ENCODE data around the gene GPR37. TPM values are rescaled to one million over a fixed set of nuclear protein-coding genes. Genes with fewer than 3 reads are reported as not detected.

The GPR37 gene
- total RNA-seq, 2 donors from 2014 or later = 1.6 to 69.4 TPM

GRCh38 chr7:124785994-124786393 lies 20.4 kb upstream of the GPR37 start:
- Histone ChIP-seq H3K4me3 (no peak overlapping the region), H3K9me3 (no peaks in the 10 kb centered on the region), H3K27me3 (replicated peaks; ENCODE audit: insufficient read depth) (no peaks in the 10 kb centered on the region), H3K36me3 (no peaks in the 10 kb centered on the region), H3K4me1 (replicated peaks) (no peaks in the 10 kb centered on the region), H3K27ac (no peak overlapping the region)
- WGBS = 59% methylated on average over 6 of the region's 6 CpGs
- TF ChIP-seq POLR2A (IDR thresholded peaks at IDR 0.05) = no peak
- no peak for TF ChIP-seq CTCF (IDR thresholded peaks at IDR 0.05)
- TF ChIP-seq POLR2AphosphoS5 (IDR thresholded peaks at IDR 0.05) = no peak
- no peak for DNase-seq (ENCODE audit: low spot score)
- intact Hi-C loops (cut with DNase I) = loop anchor here (10.0 kb wide), 1 partner anchor 621 kb away; no protein-coding TSS in a partner anchor

GRCh38 chr7:124784879-124785818 lies 19.6 kb upstream of the GPR37 start:
- 46% methylated on average over 9 of the region's 9 CpGs for WGBS

GRCh38 chr7:124783271-124783670 lies 17.7 kb upstream of the GPR37 start:
- Histone ChIP-seq H3K36me3 (no peaks in the 10 kb centered on the region), H3K4me3 (no peak overlapping the region), H3K4me1 (replicated peaks) (no peaks in the 10 kb centered on the region), H3K27me3 (replicated peaks; ENCODE audit: insufficient read depth) (no peaks in the 10 kb centered on the region), H3K9me3 (no peaks in the 10 kb centered on the region), H3K27ac (no peak overlapping the region)
- intact Hi-C loops (cut with DNase I) = loop anchor here (10.0 kb wide), 1 partner anchor 618 kb away; no protein-coding TSS in a partner anchor
- WGBS = 88% methylated on average over 5 of the region's 5 CpGs
- no peak for DNase-seq (ENCODE audit: low spot score)
- no peak for TF ChIP-seq POLR2A (IDR thresholded peaks at IDR 0.05)
- no peak for TF ChIP-seq POLR2AphosphoS5 (IDR thresholded peaks at IDR 0.05)
- no peak for TF ChIP-seq CTCF (IDR thresholded peaks at IDR 0.05)

More at GRCh38 chr7:124784879-124785818, 19.6 kb upstream of the GPR37 start:
- no peaks in the 10 kb centered on the region for H3K9me3 ChIP-seq
- intact Hi-C loops (cut with DNase I) = loop anchor here (10.0 kb wide), 1 partner anchor 620 kb away; no protein-coding TSS in a partner anchor
- no peak for TF ChIP-seq POLR2AphosphoS5 (IDR thresholded peaks at IDR 0.05)
- peak in 3 of 4 experiments; percentile 51 to 71 (median 61) for TF ChIP-seq CTCF (IDR thresholded peaks at IDR 0.05)
- no peaks in the 10 kb centered on the region for H3K36me3 ChIP-seq
- H3K4me3 ChIP-seq = no peak overlapping the region
- H3K27ac ChIP-seq = no peak overlapping the region
- no peaks in the 10 kb centered on the region for H3K4me1 ChIP-seq (replicated peaks)
- peak; percentile 40 for DNase-seq (ENCODE audit: low spot score)
- H3K27me3 ChIP-seq (replicated peaks; ENCODE audit: insufficient read depth) = no peaks in the 10 kb centered on the region

GRCh38 chr7:124781907-124782734 lies 16.5 kb upstream of the GPR37 start:
- Histone ChIP-seq H3K36me3 (no peaks in the 10 kb centered on the region), H3K27me3 (replicated peaks; ENCODE audit: insufficient read depth) (no peaks in the 10 kb centered on the region), H3K27ac (no peak overlapping the region), H3K4me1 (replicated peaks) (no peaks in the 10 kb centered on the region), H3K4me3 (no peak overlapping the region), H3K9me3 (no peaks in the 10 kb centered on the region)
- no peak for DNase-seq (ENCODE audit: low spot score)
- intact Hi-C loops (cut with DNase I) = loop anchor here (10.0 kb wide), 1 partner anchor 617 kb away; no protein-coding TSS in a partner anchor
- TF ChIP-seq POLR2A (IDR thresholded peaks at IDR 0.05) (no peak), CTCF (IDR thresholded peaks at IDR 0.05) (no peak), POLR2AphosphoS5 (IDR thresholded peaks at IDR 0.05) (no peak)
- WGBS = 63% methylated on average over 12 of the region's 12 CpGs

Data from prostate gland (tissue), 2 donors.